ENCODE measurements around the gene PLA2G6. TPM values are rescaled to one million over a fixed set of nuclear protein-coding genes. Genes with fewer than 3 reads are reported as not detected.

Gene PLA2G6, protein sequence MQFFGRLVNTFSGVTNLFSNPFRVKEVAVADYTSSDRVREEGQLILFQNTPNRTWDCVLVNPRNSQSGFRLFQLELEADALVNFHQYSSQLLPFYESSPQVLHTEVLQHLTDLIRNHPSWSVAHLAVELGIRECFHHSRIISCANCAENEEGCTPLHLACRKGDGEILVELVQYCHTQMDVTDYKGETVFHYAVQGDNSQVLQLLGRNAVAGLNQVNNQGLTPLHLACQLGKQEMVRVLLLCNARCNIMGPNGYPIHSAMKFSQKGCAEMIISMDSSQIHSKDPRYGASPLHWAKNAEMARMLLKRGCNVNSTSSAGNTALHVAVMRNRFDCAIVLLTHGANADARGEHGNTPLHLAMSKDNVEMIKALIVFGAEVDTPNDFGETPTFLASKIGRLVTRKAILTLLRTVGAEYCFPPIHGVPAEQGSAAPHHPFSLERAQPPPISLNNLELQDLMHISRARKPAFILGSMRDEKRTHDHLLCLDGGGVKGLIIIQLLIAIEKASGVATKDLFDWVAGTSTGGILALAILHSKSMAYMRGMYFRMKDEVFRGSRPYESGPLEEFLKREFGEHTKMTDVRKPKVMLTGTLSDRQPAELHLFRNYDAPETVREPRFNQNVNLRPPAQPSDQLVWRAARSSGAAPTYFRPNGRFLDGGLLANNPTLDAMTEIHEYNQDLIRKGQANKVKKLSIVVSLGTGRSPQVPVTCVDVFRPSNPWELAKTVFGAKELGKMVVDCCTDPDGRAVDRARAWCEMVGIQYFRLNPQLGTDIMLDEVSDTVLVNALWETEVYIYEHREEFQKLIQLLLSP
- 3.8 and 7.5 TPM in 2 replicates for total RNA-seq

GRCh38 chr22:38181453-38182200 is at the start of gene PLA2G6:
PLA2G6 (minus strand) TSS chr22:38181830; CDS start chr22:38169426, 12,404 bp downstream.

DNA sequence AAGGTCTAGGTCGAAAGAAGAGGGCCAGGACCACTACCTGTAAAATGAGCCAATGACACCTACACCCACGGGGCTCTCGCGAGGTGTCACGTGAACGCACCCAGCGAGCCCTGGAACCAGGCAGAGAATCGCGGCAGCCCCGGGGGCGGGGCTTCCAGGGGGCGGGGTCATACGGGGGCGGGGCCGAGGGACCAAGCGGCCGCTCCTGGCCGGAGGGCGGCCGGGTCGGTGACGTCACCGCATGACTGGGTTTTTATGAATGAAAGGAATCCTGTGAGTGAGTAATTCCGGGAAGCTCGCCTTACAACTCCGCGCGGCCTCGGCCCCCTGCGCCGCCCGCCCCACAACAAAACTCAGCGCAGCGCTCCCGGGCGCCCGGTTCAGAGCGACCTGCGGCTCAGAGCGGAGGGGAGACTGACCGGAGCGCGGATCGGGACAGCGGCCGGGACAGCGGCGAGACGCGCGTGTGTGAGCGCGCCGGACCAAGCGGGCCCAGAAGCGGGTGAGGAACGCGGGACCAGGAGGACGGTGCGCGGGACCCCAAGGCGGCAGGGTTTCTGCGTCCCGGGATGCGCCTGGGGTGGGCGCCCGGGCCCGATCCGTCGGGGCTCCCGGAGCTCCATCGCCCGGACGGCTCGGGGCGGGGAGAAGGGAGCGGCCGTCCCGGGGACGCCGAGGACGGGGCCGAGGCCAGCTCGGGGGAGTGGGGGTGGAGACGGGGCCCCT is 20.2 kb upstream of the PLA2G6 start, which contains the start of gene MAFF:
Gene MAFF (plus strand): TSS at position 284 of the 726 bp plus-strand sequence. CDS start 11,860 bp downstream, outside the sequence.

GRCh38 chr22:38110008-38110862 is 71.4 kb downstream of the PLA2G6 start, which contains the start of gene BAIAP2L2:
BAIAP2L2 (minus strand) TSS chr22:38110684; CDS start chr22:38110525, 159 bp downstream.

DNA sequence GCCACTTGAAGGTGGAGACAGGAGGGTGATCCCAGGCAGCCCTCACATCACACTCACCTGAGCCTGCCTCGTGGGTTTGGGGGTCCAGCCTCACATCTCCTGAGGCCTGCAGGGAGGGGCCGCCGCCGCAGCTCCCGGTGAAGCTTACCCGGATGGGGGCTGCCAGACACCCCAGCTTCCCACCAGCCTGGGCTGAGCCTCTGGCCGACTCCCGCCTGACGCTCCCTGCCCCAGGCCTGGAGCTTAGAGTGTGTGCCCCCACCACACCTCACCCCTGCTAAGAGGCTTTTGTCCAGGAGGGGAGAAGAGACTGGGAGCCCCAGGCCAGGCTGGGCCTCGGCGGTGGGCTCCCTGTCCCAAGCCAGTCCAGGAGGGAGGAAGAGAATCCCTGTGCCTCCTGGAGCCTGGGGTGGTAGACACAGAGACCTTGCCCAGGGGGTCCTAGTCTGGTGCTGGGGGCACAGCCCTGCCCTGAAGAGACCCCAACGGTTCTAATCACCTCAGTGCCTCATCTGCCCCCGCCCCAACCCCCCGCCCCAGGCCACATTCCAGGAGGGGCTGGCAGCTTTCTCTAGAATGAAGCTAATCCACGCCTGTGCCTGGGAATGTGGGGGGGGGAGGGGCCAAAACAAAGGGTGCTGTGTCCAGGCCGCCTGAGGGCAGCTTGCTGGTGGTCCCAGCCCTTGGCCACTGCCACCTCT is 97.5 kb downstream of the PLA2G6 start, which contains the start of gene SLC16A8:
Gene SLC16A8 (minus strand): TSS at position 254 of the 701 bp plus-strand sequence. CDS start 1,311 bp downstream, outside the sequence.

Other genes starting within 250 kb of the PLA2G6 start
- gene C22orf23, start 228.2 kb downstream of the PLA2G6 start, total RNA-seq: 0.19 and 0.27 TPM in 2 replicates
- gene POLR2F, start 228.1 kb downstream of the PLA2G6 start, total RNA-seq: 85.0 and 90.1 TPM in 2 replicates
- not detected in 2 replicates for gene SOX10, start 197.3 kb downstream of the PLA2G6 start, total RNA-seq
- gene PICK1, start 124.4 kb downstream of the PLA2G6 start, total RNA-seq: 8.5 and 10.0 TPM in 2 replicates
- gene SLC16A8, start 97.6 kb downstream of the PLA2G6 start, total RNA-seq: 0.28 TPM in 1 of 2 replicates, not detected in the other
- 0.09 and 0.28 TPM in 2 replicates for gene BAIAP2L2, start 71.1 kb downstream of the PLA2G6 start, total RNA-seq
- gene MAFF, start 20.2 kb upstream of the PLA2G6 start, total RNA-seq: 41.1 and 79.1 TPM in 2 replicates
- gene TMEM184B, start 91.2 kb upstream of the PLA2G6 start, total RNA-seq: 20.2 and 37.6 TPM in 2 replicates
- 123 and 165 TPM in 2 replicates for gene CSNK1E, start 135.6 kb upstream of the PLA2G6 start, total RNA-seq

All from endothelial cell of coronary artery (primary cell).